GM12878 (cell line): ENCODE measurements around the gene PYM1. TPM values are rescaled to one million over a fixed set of nuclear protein-coding genes. Genes with fewer than 3 reads are reported as not detected.

Experiments used
- polyA plus RNA-seq, 11 experiments: library from polyadenylated mRNA; depleted of rRNA in 4 of 11; unstranded in 6 of 11; stranded (reverse) in 5 of 11; fragments of >200 nt; fragmentation: Nextera tagmentation in 4 of 11; fragmentation: Illumina TruSeq in 1 of 11; extraction: Ambion mirVana in 4 of 11; extraction: Trizol in 1 of 11; gene quantifications; 1 replicate in 1 of 11; 2 replicates in 10 of 11; pipeline versions ENCODE4 v1.2.1 to v1.2.3, GENCODE V29; 2011 to 2016; ENCODE audit warnings: inconsistent platforms in 2 of 11, missing spikeins in 2 of 11, low read depth in 1 of 11
- total RNA-seq, 4 experiments: library from RNA; depleted of rRNA in 3 of 4; stranded (reverse); fragments of >200 nt in 3 of 4; fragmentation: Illumina TruSeq in 1 of 4; extraction: Trizol in 1 of 4; gene quantifications; 2 replicates each; pipeline versions ENCODE4 v1.2.1 to v1.2.3, GENCODE V29; 2013 to 2021

The PYM1 gene
- total and polyA plus RNA-seq, 10 of the 15 experiments (the other 5 are each of a cell fraction or from before 2014, with no cell fraction given), result 33.9 to 93.4 (median 55.8) TPM

Other genes with a start within 250 kb of the PYM1 start
Only the 7 nearest of the 23 such genes appear.
- gene MMP19, start 85.0 kb downstream of the PYM1 start, total RNA-seq (2014; rRNA removed), result not detected in 2 replicates
- gene MMP19, start 85.0 kb downstream of the PYM1 start, total RNA-seq (2014; rRNA removed; fragmentation: Illumina TruSeq; extraction: Trizol), result not detected in 2 replicates
- gene MMP19, start 85.0 kb downstream of the PYM1 start, total RNA-seq (2021), result not detected in 2 replicates
- gene MMP19, start 85.0 kb downstream of the PYM1 start, polyA plus RNA-seq (2011; rRNA removed), result not detected in 2 replicates
- not detected in 2 replicates for gene MMP19, start 85.0 kb downstream of the PYM1 start, polyA plus RNA-seq (2014; fragmentation: Illumina TruSeq; extraction: Trizol)
- gene MMP19, start 85.0 kb downstream of the PYM1 start, polyA plus RNA-seq (2014; fragmentation: Nextera tagmentation; extraction: Ambion mirVana), result under 1 TPM; 0.03 to 0.04 TPM
- 0.04 TPM in 1 of 2 replicates, not detected in the other for gene MMP19, start 85.0 kb downstream of the PYM1 start, polyA plus RNA-seq (2014; rRNA removed)
- not detected for gene MMP19, start 85.0 kb downstream of the PYM1 start, polyA plus RNA-seq (2016; fragmentation: Nextera tagmentation; extraction: Ambion mirVana)
- 36.3 and 37.9 TPM in 2 replicates for gene DGKA, start 3.3 kb upstream of the PYM1 start, total RNA-seq (2014; rRNA removed)
- 30.2 and 30.4 TPM in 2 replicates for gene DGKA, start 3.3 kb upstream of the PYM1 start, total RNA-seq (2014; rRNA removed; fragmentation: Illumina TruSeq; extraction: Trizol)
- gene DGKA, start 3.3 kb upstream of the PYM1 start, total RNA-seq (2021), result 49.5 and 59.7 TPM in 2 replicates
- gene DGKA, start 3.3 kb upstream of the PYM1 start, polyA plus RNA-seq (2011; rRNA removed), result 23.0 and 27.5 TPM in 2 replicates
- gene DGKA, start 3.3 kb upstream of the PYM1 start, polyA plus RNA-seq (2014; fragmentation: Illumina TruSeq; extraction: Trizol), result 38.0 and 141 TPM in 2 replicates
- gene DGKA, start 3.3 kb upstream of the PYM1 start, polyA plus RNA-seq (2014; fragmentation: Nextera tagmentation; extraction: Ambion mirVana), result 10 to 100 TPM; 14.0 to 20.3 TPM
- 38.4 and 41.6 TPM in 2 replicates for gene DGKA, start 3.3 kb upstream of the PYM1 start, polyA plus RNA-seq (2014; rRNA removed)
- gene DGKA, start 3.3 kb upstream of the PYM1 start, polyA plus RNA-seq (2016; fragmentation: Nextera tagmentation; extraction: Ambion mirVana), result 10 to 100 TPM; 55.6 to 65.5 TPM
- gene PMEL, start 38.1 kb upstream of the PYM1 start, total RNA-seq (2014; rRNA removed), result 0.51 and 0.71 TPM in 2 replicates
- 0.36 and 0.46 TPM in 2 replicates for gene PMEL, start 38.1 kb upstream of the PYM1 start, total RNA-seq (2014; rRNA removed; fragmentation: Illumina TruSeq; extraction: Trizol)
- 0.96 and 1.3 TPM in 2 replicates for gene PMEL, start 38.1 kb upstream of the PYM1 start, total RNA-seq (2021)
- gene PMEL, start 38.1 kb upstream of the PYM1 start, polyA plus RNA-seq (2011; rRNA removed), result 1.6 TPM in 2 replicates
- gene PMEL, start 38.1 kb upstream of the PYM1 start, polyA plus RNA-seq (2014; fragmentation: Illumina TruSeq; extraction: Trizol), result 0.81 TPM in 1 of 2 replicates, not detected in the other
- gene PMEL, start 38.1 kb upstream of the PYM1 start, polyA plus RNA-seq (2014; fragmentation: Nextera tagmentation; extraction: Ambion mirVana), result under 1 TPM; 0.32 to 0.33 TPM
- gene PMEL, start 38.1 kb upstream of the PYM1 start, polyA plus RNA-seq (2014; rRNA removed), result 0.59 and 0.90 TPM in 2 replicates
- 1 to 10 TPM in 1 of 2 experiments, under 1 TPM in 1; 0.53 to 1.5 TPM for gene PMEL, start 38.1 kb upstream of the PYM1 start, polyA plus RNA-seq (2016; fragmentation: Nextera tagmentation; extraction: Ambion mirVana)
- gene CDK2, start 38.9 kb upstream of the PYM1 start, total RNA-seq (2014; rRNA removed), result 90.6 and 92.5 TPM in 2 replicates
- gene CDK2, start 38.9 kb upstream of the PYM1 start, total RNA-seq (2014; rRNA removed; fragmentation: Illumina TruSeq; extraction: Trizol), result 73.1 and 84.5 TPM in 2 replicates
- 85.8 and 85.9 TPM in 2 replicates for gene CDK2, start 38.9 kb upstream of the PYM1 start, total RNA-seq (2021)
- 93.1 and 138 TPM in 2 replicates for gene CDK2, start 38.9 kb upstream of the PYM1 start, polyA plus RNA-seq (2011; rRNA removed)
- gene CDK2, start 38.9 kb upstream of the PYM1 start, polyA plus RNA-seq (2014; fragmentation: Illumina TruSeq; extraction: Trizol), result 92.8 and 108 TPM in 2 replicates
- gene CDK2, start 38.9 kb upstream of the PYM1 start, polyA plus RNA-seq (2014; fragmentation: Nextera tagmentation; extraction: Ambion mirVana), result 10 to 100 TPM; 13.1 to 16.1 TPM
- 68.3 and 79.9 TPM in 2 replicates for gene CDK2, start 38.9 kb upstream of the PYM1 start, polyA plus RNA-seq (2014; rRNA removed)
- gene CDK2, start 38.9 kb upstream of the PYM1 start, polyA plus RNA-seq (2016; fragmentation: Nextera tagmentation; extraction: Ambion mirVana), result 10 to 100 TPM; 66.1 to 70.8 TPM
- 28.7 and 32.8 TPM in 2 replicates for gene RAB5B, start 46.2 kb upstream of the PYM1 start, total RNA-seq (2014; rRNA removed)
- 29.1 and 31.8 TPM in 2 replicates for gene RAB5B, start 46.2 kb upstream of the PYM1 start, total RNA-seq (2014; rRNA removed; fragmentation: Illumina TruSeq; extraction: Trizol)
- 50.9 and 54.2 TPM in 2 replicates for gene RAB5B, start 46.2 kb upstream of the PYM1 start, total RNA-seq (2021)
- gene RAB5B, start 46.2 kb upstream of the PYM1 start, polyA plus RNA-seq (2011; rRNA removed), result 149 and 150 TPM in 2 replicates
- 66.7 and 78.2 TPM in 2 replicates for gene RAB5B, start 46.2 kb upstream of the PYM1 start, polyA plus RNA-seq (2014; fragmentation: Illumina TruSeq; extraction: Trizol)
- gene RAB5B, start 46.2 kb upstream of the PYM1 start, polyA plus RNA-seq (2014; fragmentation: Nextera tagmentation; extraction: Ambion mirVana), result 10 to 100 TPM in 1 of 2 experiments, 1 to 10 TPM in 1; 7.5 to 11.3 TPM
- 46.0 and 53.6 TPM in 2 replicates for gene RAB5B, start 46.2 kb upstream of the PYM1 start, polyA plus RNA-seq (2014; rRNA removed)
- 10 to 100 TPM; 37.2 to 38.4 TPM for gene RAB5B, start 46.2 kb upstream of the PYM1 start, polyA plus RNA-seq (2016; fragmentation: Nextera tagmentation; extraction: Ambion mirVana)
- 12.9 and 13.8 TPM in 2 replicates for gene SUOX, start 69.4 kb upstream of the PYM1 start, total RNA-seq (2014; rRNA removed)
- 10.0 and 11.7 TPM in 2 replicates for gene SUOX, start 69.4 kb upstream of the PYM1 start, total RNA-seq (2014; rRNA removed; fragmentation: Illumina TruSeq; extraction: Trizol)
- 11.8 and 13.6 TPM in 2 replicates for gene SUOX, start 69.4 kb upstream of the PYM1 start, total RNA-seq (2021)
- 12.9 and 18.8 TPM in 2 replicates for gene SUOX, start 69.4 kb upstream of the PYM1 start, polyA plus RNA-seq (2011; rRNA removed)
- 11.5 and 16.5 TPM in 2 replicates for gene SUOX, start 69.4 kb upstream of the PYM1 start, polyA plus RNA-seq (2014; fragmentation: Illumina TruSeq; extraction: Trizol)
- 1 to 10 TPM; 5.1 to 5.2 TPM for gene SUOX, start 69.4 kb upstream of the PYM1 start, polyA plus RNA-seq (2014; fragmentation: Nextera tagmentation; extraction: Ambion mirVana)
- gene SUOX, start 69.4 kb upstream of the PYM1 start, polyA plus RNA-seq (2014; rRNA removed), result 12.4 and 16.1 TPM in 2 replicates
- 10 to 100 TPM; 13.2 to 18.1 TPM for gene SUOX, start 69.4 kb upstream of the PYM1 start, polyA plus RNA-seq (2016; fragmentation: Nextera tagmentation; extraction: Ambion mirVana)
- gene IKZF4, start 93.1 kb upstream of the PYM1 start, total RNA-seq (2014; rRNA removed), result 0.79 and 1.1 TPM in 2 replicates
- 0.89 and 0.92 TPM in 2 replicates for gene IKZF4, start 93.1 kb upstream of the PYM1 start, total RNA-seq (2014; rRNA removed; fragmentation: Illumina TruSeq; extraction: Trizol)
- 4.6 and 5.8 TPM in 2 replicates for gene IKZF4, start 93.1 kb upstream of the PYM1 start, total RNA-seq (2021)
- gene IKZF4, start 93.1 kb upstream of the PYM1 start, polyA plus RNA-seq (2011; rRNA removed), result 2.2 and 2.9 TPM in 2 replicates
- 4.9 and 5.5 TPM in 2 replicates for gene IKZF4, start 93.1 kb upstream of the PYM1 start, polyA plus RNA-seq (2014; fragmentation: Illumina TruSeq; extraction: Trizol)
- 1 to 10 TPM in 1 of 2 experiments, under 1 TPM in 1; 0.74 to 1.2 TPM for gene IKZF4, start 93.1 kb upstream of the PYM1 start, polyA plus RNA-seq (2014; fragmentation: Nextera tagmentation; extraction: Ambion mirVana)
- gene IKZF4, start 93.1 kb upstream of the PYM1 start, polyA plus RNA-seq (2014; rRNA removed), result 2.8 and 3.8 TPM in 2 replicates
- gene IKZF4, start 93.1 kb upstream of the PYM1 start, polyA plus RNA-seq (2016; fragmentation: Nextera tagmentation; extraction: Ambion mirVana), result under 1 TPM; 0.91 to 0.93 TPM